Endothelial cell of umbilical vein (primary cell): Measurements from ENCODE around the gene HOXA1. TPM values are rescaled to one million over a fixed set of nuclear protein-coding genes. Genes with fewer than 3 reads are reported as not detected.

Source experiments
- BruUV-seq: library from RNA; stranded (reverse); fragments of 400-500 nt; replicated peaks from 2 replicates; lab custom pipeline; 2021; lab: Mats Ljungman, UMichigan
- CTCF ChIA-PET: fragments of 300-600, 350-600 bp; sonication (Branson Sonifier 250); formaldehyde crosslinking; loops from one replicate; lab custom pipeline; 2021; ENCODE audit warnings: antibody characterized with exemption, inconsistent platforms; lab: Charles Lee
- POLR2A ChIA-PET: fragments of 300-600, 350-600 bp; sonication (Branson Sonifier 250); formaldehyde crosslinking; loops from one replicate; lab custom pipeline; 2021; ENCODE audit warnings: antibody characterized with exemption, inconsistent platforms; lab: Charles Lee
- DNase-seq: peaks from one replicate; pipeline ENCODE4 v3.0.0-alpha.2; 2011; ENCODE audit warnings: low read depth, low spot score
- FAIRE-seq: peaks from 2 replicates; lab custom pipeline; 2011; peaks lifted over from hg19 to GRCh38; lab: Jason Lieb, UNC
- H2AFZ ChIP-seq: 2 replicates; pipeline ENCODE4 v1.6.0; 2012; ENCODE audit warnings: low read depth, low read length, control low read depth, inconsistent platforms
- H3K27ac ChIP-seq: 2 replicates; pipeline ENCODE4 v1.5.1; 2011; ENCODE audit warnings: low read depth, mild to moderate bottlenecking, control low read depth, low read length, moderate library complexity; ENCODE audit not compliant: insufficient read depth
- H3K27me3 ChIP-seq, 2 experiments: 2 replicates each; pipeline versions ENCODE4 v1.6.0 to v1.6.1; 2011; ENCODE audit warnings: low read length in 2 of 2, mixed read lengths in 1 of 2; ENCODE audit not compliant: control insufficient read depth in 2 of 2, insufficient read depth in 2 of 2
- H3K36me3 ChIP-seq, 2 experiments: 2 replicates in 1 of 2; 3 replicates in 1 of 2; pipeline ENCODE4 v1.5.1; 2011; ENCODE audit warnings: low read length in 2 of 2, mild to moderate bottlenecking in 1 of 2, moderate library complexity in 1 of 2; ENCODE audit not compliant: control insufficient read depth in 2 of 2, insufficient read depth in 2 of 2; ENCODE audit errors: extremely low read depth in 1 of 2
- H3K4me1 ChIP-seq: 3 replicates; pipeline ENCODE4 v1.5.1; 2011; ENCODE audit warnings: mild to moderate bottlenecking, low read length; ENCODE audit not compliant: control insufficient read depth, insufficient read depth; ENCODE audit errors: extremely low read depth
- H3K4me2 ChIP-seq: 2 replicates; pipeline ENCODE4 v1.6.1; 2011; ENCODE audit warnings: low read length, control low read depth, mixed read lengths; ENCODE audit not compliant: insufficient read depth
- H3K4me3 ChIP-seq, 3 experiments: fragments of 200-600 bp in 1 of 3; sonication (generic), shearing (Covaris generic) in 1 of 3; replicated peaks in 1 of 3; 2 replicates each; pipeline ENCODE4 v1.5.1; 2011 to 2016; ENCODE audit warnings: control low read depth in 3 of 3, low read length in 3 of 3, mild to moderate bottlenecking in 2 of 3, inconsistent platforms in 1 of 3, low read depth in 1 of 3, moderate library complexity in 1 of 3; ENCODE audit not compliant: insufficient read depth in 1 of 3
- H3K79me2 ChIP-seq: 2 replicates; pipeline ENCODE4 v1.6.0; 2012; ENCODE audit warnings: low read length, inconsistent platforms; ENCODE audit not compliant: control insufficient read depth, insufficient read depth
- H3K9ac ChIP-seq: replicated peaks from 2 replicates; pipeline ENCODE3; 2011; ENCODE audit warnings: low read length, control low read depth; ENCODE audit not compliant: insufficient read depth; ENCODE audit errors: extremely low read depth
- H3K9me1 ChIP-seq: replicated peaks from 3 replicates; pipeline ENCODE4 v1.6.0; 2011; ENCODE audit warnings: mild to moderate bottlenecking, low read length; ENCODE audit not compliant: control insufficient read depth, insufficient read depth; ENCODE audit errors: extremely low read depth
- H3K9me3 ChIP-seq: replicated peaks from 2 replicates; pipeline ENCODE4 v1.5.1; 2012; ENCODE audit warnings: low read length, inconsistent platforms; ENCODE audit not compliant: control insufficient read depth, insufficient read depth
- H4K20me1 ChIP-seq: replicated peaks from 2 replicates; pipeline ENCODE3; 2011; ENCODE audit warnings: mild to moderate bottlenecking, low read length; ENCODE audit not compliant: control insufficient read depth, insufficient read depth; ENCODE audit errors: extremely low read depth
- EZH2 ChIP-seq: IDR thresholded peaks from 2 replicates; pipeline ENCODE4 v1.6.1; 2012; ENCODE audit warnings: borderline replicate concordance, low read depth, mild to moderate bottlenecking, moderate library complexity, low read length, inconsistent platforms; ENCODE audit not compliant: severe bottlenecking
- MAX ChIP-seq: IDR thresholded peaks from 2 replicates; pipeline ENCODE4 v1.6.1; 2011; ENCODE audit not compliant: insufficient read depth, insufficient read length
- POLR2A ChIP-seq: IDR thresholded peaks from 2 replicates; pipeline ENCODE4 v1.6.1; 2012; ENCODE audit warnings: low read depth, mild to moderate bottlenecking, control low read depth, low read length
- dilution Hi-C: fragments of 300-500 bp; cut with MboI; formaldehyde crosslinking; loops from one replicate; pipeline ENCODE4 v1.15.0; 2019; ENCODE audit warnings: low sequenced_read_pairs; ENCODE audit not compliant: extremely low pct_ligation_motif_present
- intact Hi-C: fragments of 100-400 bp; cut with micrococcal nuclease; formaldehyde crosslinking; loops from one replicate; pipeline ENCODE4 v1.10.0; 2022
- polyA plus RNA-seq, 4 experiments: library from polyadenylated mRNA; depleted of rRNA in 3 of 4; stranded (reverse) in 3 of 4; unstranded in 1 of 4; fragments of >200 nt; gene quantifications; 2 replicates each; pipeline versions ENCODE4 v1.2.1 to v1.2.3, GENCODE V29; 2011 to 2012; ENCODE audit warnings: missing spikeins in 1 of 4
- total RNA-seq: library from RNA; stranded (reverse); gene quantifications from 2 replicates; pipeline ENCODE4 v1.2.3, GENCODE V29; 2021

HOXA1 gene
- total and polyA plus RNA-seq, 2 donors (not counting 3 experiments of a cell fraction or from before 2014, with no cell fraction given), result 1.2 to 2.4 TPM

- dilution Hi-C loops (no loop called here), intact Hi-C loops (no loop called here)
- TF ChIP-seq POLR2A (no peak), MAX (no peak)
- no peaks in the 10 kb centered on the region for H3K36me3 ChIP-seq
- H3K27me3 ChIP-seq, result no peaks in the 10 kb centered on the region
- no peak overlapping the region for H2AFZ ChIP-seq
- H3K4me2 ChIP-seq, result no peak overlapping the region
- H3K9me1 ChIP-seq, result no peaks in the 10 kb centered on the region
- H3K9me3 ChIP-seq, result no peaks in the 10 kb centered on the region
- H3K79me2 ChIP-seq, result no peaks in the 10 kb centered on the region
- no peak for DNase-seq
- no peaks in the 10 kb centered on the region for H4K20me1 ChIP-seq
- no peak overlapping the region for H3K4me3 ChIP-seq
- no peak overlapping the region for H3K9ac ChIP-seq
- FAIRE-seq, result no peak
- H3K4me1 ChIP-seq, result peaks cover 8% of the 10 kb centered on the region
- no TSS peak for BruUV-seq
- ChIA-PET CTCF (no interaction called here), POLR2A (no interaction called here)
- no peak overlapping the region for H3K27ac ChIP-seq
These were observed 44.3 kb downstream of the HOXA1 start for GRCh38 chr7:27051451-27051850.

DNA sequence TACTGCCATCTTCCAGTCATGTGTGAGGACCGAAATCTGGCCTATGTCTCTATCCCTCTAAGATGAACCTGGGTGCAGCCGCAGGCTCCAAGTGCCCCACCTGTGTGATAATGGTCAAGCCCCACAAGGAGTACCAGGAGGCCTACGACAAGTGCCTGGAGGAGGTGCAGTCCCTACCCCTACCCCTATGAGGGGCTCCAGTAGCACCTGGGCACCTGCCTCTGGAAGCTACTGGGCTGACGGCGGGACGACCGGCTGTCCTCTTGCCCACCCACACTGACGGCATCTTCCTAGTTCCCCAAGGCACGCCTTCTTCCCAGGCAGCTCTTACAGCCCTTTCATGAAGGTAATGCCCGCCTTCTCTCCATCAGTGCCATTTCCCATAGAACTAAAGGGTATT, 47.4 kb downstream of the HOXA1 start:
- POLR2A ChIA-PET, result no interaction called here
- Histone ChIP-seq H3K9ac (no peak overlapping the region), H3K4me3 (no peak overlapping the region), H3K79me2 (no peaks in the 10 kb centered on the region), H3K9me1 (no peaks in the 10 kb centered on the region), H4K20me1 (no peaks in the 10 kb centered on the region), H3K4me2 (no peak overlapping the region), H3K36me3 (no peaks in the 10 kb centered on the region), H2AFZ (no peak overlapping the region), H3K9me3 (no peaks in the 10 kb centered on the region), H3K4me1 (peaks cover 9% of the 10 kb centered on the region), H3K27ac (no peak overlapping the region), H3K27me3 (no peaks in the 10 kb centered on the region)
- intact Hi-C loops, result no loop called here
- dilution Hi-C loops, result no loop called here
- no peak for TF ChIP-seq EZH2
- CTCF ChIA-PET, result no interaction called here
- BruUV-seq, result no TSS peak
- no peak for DNase-seq
- FAIRE-seq, result no peak
